HCT116 (cell line): ENCODE data around the gene ODAPH. TPM values are rescaled to one million over a fixed set of nuclear protein-coding genes. Genes with fewer than 3 reads are reported as not detected.

ENCODE experiments used
- ATF3 ChIP-seq: IDR thresholded peaks from 2 replicates; pipeline ENCODE4 v1.6.1; 2012
- CTCF ChIP-seq, 3 experiments: fragments of 200-600 bp in 1 of 3; sonication (generic) in 1 of 3; IDR thresholded peaks in 2 of 3; conservative IDR thresholded peaks in 1 of 3; 2 replicates each; pipeline ENCODE4 v1.5.1; 2012 to 2017; ENCODE audit warnings: low read depth in 2 of 3, low read length in 2 of 3, antibody characterized with exemption in 1 of 3, borderline replicate concordance in 1 of 3, control low read depth in 1 of 3, mild to moderate bottlenecking in 1 of 3, mixed read lengths in 1 of 3, mixed run types in 1 of 3, moderate library complexity in 1 of 3; ENCODE audit not compliant: insufficient read depth in 1 of 3
- EGR1 ChIP-seq: IDR thresholded peaks from 2 replicates; pipeline ENCODE4 v1.6.1; 2012; ENCODE audit warnings: low read depth
- ELF1 ChIP-seq: IDR thresholded peaks from 2 replicates; pipeline ENCODE4 v1.6.1; 2012; ENCODE audit warnings: low read depth, borderline replicate concordance
- EZH2phosphoT487 ChIP-seq: fragments of 200-600 bp; IDR thresholded peaks from 2 replicates; pipeline ENCODE4 v1.6.1; 2018; ENCODE audit warnings: antibody characterized with exemption, borderline replicate concordance
- JUND ChIP-seq: IDR thresholded peaks from 2 replicates; pipeline ENCODE4 v1.6.1; 2012
- POLR2A ChIP-seq: IDR thresholded peaks from 2 replicates; pipeline ENCODE4 v1.7.0; 2011; ENCODE audit warnings: borderline replicate concordance; ENCODE audit not compliant: insufficient read depth, insufficient read length; ENCODE audit errors: extremely low read depth
- RAD21 ChIP-seq: IDR thresholded peaks from 2 replicates; pipeline ENCODE4 v1.6.1; 2012; ENCODE audit warnings: low read depth, mild to moderate bottlenecking
- SIN3A ChIP-seq: IDR thresholded peaks from 2 replicates; pipeline ENCODE4 v1.6.1; 2012; ENCODE audit warnings: low read depth
- SRF ChIP-seq: IDR thresholded peaks from 2 replicates; pipeline ENCODE4 v1.6.1; 2012; ENCODE audit warnings: low read depth
- TCF7L2 ChIP-seq: IDR thresholded peaks from 2 replicates; pipeline ENCODE4 v1.7.0; 2011; ENCODE audit warnings: borderline replicate concordance, inconsistent platforms; ENCODE audit not compliant: insufficient read depth, insufficient read length; ENCODE audit errors: extremely low read depth
- total RNA-seq: library from RNA; stranded (reverse); gene quantifications from one replicate; pipeline ENCODE4 v1.2.1, GENCODE V29; 2021; ENCODE audit not compliant: unreplicated experiment

Gene ODAPH
- total RNA-seq, 1 experiment from 2014 or later, result not detected

- TF ChIP-seq EZH2phosphoT487 (no peak), CTCF (IDR thresholded peaks at IDR 0.05 in 2 of 3, conservative IDR thresholded peaks at IDR 0.05 in 1 of 3; ENCODE audit: borderline replicate concordance in 1 of 3, insufficient read depth in 1 of 3, low read depth in 2 of 3, low read length in 2 of 3) (no peak), JUND (no peak), ATF3 (no peak), EGR1 (0 out of 2 replicates have a peak, but pooled peaks have one; percentile 41), TCF7L2 (no peak), SRF (no peak), ELF1 (peak; percentile 79), SIN3A (peak; percentile 73), POLR2A (peak; percentile 66), RAD21 (no peak)
- TF ChIP-seq, all 23 proteins: peak for 10
Measured at GRCh38 chr4:75514131-75514948, 41.5 kb upstream of the ODAPH start, which contains the start of the genes RCHY1 and THAP6 (continued).
